SKM-1 treated with dmso at 0.1 percent for 144 hours (cell line): ENCODE measurements around the gene ATG7.
"Not testable (repeated sequence)": the region's sequence is repeated elsewhere in the genome, so short reads cannot be mapped to it uniquely, and the experiment has no call there.

Source experiments
- DNase-seq: peaks from one replicate; lab custom pipeline; 2025; ENCODE audit not compliant: unreplicated experiment; lab: John Stamatoyannopoulos, UW

ATG7 gene

GRCh38 chr3:11581237-11582190 lies 309.3 kb downstream of the ATG7 start:
- no peak for DNase-seq

- no peak for DNase-seq
Measured at GRCh38 chr3:11582191-11582968, 310.2 kb downstream of the ATG7 start.

DNA sequence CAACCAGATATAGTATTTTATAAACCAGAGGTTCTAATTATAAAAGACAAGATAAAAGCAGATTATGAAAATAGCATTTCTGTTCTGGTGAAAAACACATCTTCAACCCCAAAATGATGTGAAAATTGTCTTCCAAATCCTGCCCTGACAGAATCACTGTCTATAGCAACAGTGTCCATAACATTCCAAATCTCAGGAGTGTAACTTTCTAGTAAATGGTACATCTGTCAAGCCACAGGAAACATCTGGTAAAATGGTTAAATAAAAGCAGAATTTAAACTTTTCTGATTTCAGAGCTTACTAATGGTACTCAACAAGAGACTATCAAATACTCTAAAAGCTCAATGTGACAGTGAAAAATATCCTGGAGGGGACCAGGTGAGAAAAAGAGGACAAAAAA lies 311.0 kb downstream of the ATG7 start:
- DNase-seq: no peak

DNA sequence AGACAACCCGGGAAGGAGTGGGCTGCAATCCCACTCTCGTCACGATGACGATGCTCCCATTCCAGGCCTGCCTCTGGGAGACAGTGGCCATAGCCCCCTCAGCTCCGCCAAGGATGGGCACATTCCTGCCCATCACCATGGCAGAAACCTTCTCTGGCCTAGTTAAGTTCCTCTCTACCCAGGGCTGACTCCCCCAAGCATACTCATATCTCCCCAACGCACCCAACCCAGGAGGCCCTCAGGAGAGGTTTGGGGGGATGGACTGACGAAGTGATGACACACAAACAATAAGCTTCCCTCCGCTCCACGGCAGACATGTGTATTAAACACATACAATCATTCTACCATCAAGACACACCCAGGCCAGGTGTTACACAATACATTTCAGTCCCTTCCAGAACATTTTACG lies 311.4 kb downstream of the ATG7 start:
- no peak for DNase-seq

DNA sequence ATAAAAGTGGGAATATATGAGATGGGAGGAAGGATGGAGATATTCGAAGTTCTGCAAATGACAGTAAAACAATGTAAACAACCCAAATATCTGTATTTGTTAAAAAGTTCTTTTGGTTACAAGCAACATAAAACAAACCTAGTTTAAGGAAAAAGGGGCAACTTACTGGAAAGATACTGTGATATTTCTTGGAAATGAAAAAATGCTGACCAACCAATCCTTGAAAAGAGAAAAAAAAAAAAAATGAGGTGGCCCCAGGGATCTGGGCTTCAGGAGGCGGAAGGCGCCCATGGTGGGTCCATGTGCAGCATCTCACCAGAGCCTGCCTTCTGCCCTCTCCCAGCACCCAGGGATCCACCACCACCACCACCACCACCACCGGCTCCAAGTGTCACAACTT lies 312.4 kb downstream of the ATG7 start:
- DNase-seq: no peak

DNA sequence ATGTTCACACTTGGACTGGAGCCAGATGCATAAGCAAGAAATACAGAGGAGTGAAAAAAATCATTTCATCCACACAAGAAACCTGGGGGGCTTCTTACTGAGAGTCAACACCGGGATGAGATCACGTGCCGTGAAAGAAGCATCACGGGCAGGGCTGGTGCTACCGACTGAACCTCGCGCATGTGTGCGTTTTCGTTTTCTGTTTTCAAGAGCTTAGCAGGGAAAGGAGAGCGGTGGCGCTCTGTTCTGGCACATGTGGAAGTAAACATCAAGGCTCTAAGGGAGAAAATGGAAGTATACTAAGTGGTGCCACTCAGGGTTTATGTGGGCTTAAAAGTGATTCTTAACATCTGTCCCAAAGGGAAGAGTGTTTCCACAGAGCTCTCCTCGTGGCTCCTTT lies 315.6 kb downstream of the ATG7 start:
- DNase-seq: no peak

DNA sequence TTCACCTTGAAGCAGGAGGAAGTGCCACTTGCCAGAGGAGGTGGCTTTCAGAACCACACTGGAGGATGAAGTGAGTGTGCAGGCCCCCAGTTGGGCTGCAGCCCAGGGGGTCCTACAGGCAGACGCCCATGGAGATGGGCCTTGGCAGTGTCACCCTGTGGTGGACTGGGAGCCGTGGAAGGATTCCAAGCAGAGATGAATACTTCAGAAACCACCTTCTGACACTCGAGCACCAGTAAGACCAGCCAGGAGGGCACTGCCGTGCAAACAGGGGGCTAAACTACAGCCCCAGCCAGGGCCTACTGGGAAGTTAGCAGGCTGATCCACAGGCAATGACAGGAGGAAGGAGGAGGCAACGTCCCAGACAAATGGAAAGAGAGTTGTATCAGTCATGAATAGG lies 316.1 kb downstream of the ATG7 start:
- no peak for DNase-seq

DNA sequence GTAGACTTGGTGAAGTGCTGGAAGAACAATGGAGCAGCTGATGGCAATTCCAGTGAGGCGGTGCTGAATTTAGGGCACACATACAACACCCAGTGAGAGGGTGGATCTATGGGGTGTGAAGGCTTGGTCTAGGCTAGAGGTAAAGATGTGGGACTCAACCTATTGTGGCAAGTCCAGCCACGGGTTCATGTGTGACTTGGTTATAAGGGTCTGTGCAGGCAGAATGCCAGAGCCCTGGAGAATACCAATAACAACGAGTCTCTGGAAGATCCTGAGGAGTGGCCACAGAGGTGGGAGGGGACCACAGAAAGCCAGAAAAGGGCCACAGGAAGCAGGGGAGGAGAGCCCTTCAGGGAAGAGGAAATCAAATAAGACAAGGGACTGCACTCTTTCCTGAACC lies 316.6 kb downstream of the ATG7 start:
- no peak for DNase-seq

DNA sequence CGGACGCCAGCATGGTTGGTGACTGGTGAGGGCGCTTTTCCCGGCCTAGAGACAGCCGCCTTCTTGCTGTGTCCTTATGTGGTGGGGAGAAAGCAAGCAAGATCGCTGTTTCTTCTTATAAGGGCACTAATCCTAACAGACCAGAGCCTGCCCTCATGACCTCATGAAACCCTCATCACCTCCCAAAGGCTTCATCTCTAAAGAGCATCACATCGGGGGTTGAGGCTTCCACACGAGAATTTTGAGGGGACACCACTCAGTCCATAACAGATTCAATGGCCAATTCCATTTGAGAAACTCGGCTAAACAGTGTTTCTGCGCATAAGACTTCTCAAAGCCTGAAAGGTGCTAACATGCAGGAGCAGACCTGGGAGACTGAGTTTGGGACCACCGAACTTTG lies 317.5 kb downstream of the ATG7 start:
- no peak for DNase-seq

GRCh38 chr3:11591002-11591355 lies 318.8 kb downstream of the ATG7 start:
- DNase-seq: no peak

DNA sequence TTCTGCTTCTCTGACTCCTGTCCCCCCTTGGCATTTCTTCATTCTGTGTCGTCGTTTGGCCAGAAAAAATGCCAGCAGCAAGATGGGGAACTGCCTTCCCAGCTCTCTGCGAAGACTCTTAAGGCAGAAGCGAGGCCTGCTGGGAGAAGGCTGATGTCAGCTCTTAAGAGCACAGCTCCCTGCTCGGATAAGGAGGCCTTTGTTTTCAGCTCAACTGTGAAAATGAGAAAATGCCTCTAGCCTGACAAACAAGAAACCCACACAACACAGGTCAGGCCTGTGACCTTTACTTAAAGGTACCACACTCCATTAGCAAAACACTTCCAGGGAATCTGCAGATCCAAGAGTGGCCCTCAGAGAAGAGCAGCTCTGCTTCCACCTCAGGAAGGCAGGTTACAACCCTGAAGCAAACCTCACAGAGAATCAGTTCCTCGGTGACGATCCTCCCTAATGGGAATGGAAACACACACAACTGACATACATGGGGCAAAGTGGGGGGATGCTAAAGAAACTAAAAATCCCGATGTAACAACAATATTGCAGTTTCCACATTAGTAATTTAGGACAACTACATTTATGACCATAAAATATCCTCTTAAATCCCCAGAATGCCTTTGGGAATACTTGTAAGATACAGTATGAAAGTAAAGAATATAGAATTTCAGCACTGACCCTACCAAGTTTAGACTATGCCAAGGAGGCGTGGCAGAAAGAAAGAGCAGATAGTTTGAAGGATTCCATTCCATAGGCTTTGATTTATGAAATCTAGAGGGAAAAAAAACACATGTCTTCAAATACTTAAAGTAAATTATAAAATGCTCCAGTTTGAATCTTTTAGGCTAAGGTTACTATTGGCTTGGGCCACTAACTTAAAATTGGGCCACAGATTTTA lies 319.4 kb downstream of the ATG7 start:
- DNase-seq: no peak

DNA sequence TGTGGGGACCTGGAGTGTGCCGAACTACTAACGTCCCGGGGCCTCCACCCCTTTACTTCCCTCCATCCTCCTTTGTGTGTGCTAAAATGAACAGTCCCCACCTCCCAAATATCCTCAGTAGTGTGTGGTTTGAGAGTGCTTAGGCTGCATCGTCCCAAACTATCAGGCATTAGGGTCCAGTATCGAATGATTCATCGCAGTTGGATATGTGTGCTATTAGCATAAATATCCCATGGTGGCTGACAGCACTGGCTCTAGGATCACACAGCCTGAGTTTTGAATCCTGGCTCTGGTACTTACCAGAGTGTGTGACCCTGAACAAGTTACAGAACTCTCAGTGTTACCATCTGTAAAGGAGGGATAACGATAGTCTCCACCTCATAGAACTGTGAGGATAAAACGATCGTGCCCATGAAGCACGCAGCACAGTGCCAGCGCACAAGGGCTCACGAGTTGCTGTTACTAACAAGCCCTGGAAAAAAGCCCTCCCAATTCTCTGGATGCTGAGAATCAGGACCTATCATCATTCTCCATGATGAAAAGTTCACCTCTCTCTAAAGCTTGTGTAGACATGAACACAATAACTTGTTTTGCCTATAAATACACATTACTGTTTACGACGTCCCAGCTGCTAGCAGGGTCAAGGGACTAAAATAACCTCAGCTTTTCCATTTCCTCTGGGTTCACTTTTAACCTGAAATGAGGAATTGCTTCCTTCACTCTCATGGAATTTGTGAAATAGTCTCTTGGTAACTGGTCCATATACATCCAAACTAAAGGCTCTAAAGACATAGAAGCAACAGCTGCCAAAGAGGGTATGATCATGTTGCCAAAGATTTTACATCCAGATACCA lies 320.5 kb downstream of the ATG7 start:
- DNase-seq: no peak

- DNase-seq: no peak
Measured at GRCh38 chr3:11593318-11594034, 321.3 kb downstream of the ATG7 start.

DNA sequence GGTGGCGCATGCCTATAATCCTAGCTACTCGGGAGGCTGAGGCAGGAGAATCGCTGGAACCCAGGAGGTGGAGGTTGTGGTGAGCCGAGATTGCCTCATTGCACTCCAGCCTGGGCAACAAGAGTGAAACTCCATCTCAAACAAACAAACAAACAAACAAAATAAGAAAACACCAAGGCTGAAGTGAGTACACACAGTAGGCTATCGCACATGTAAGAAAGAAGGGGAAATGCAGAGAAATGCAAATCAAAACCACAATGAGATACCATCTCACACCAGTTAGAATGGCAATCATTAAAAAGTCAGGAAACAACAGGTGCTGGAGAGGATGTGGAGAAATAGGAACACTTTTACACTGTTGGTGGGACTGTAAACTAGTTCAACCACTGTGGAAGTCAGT lies 322.8 kb downstream of the ATG7 start:
- not testable (repeated sequence) for DNase-seq

GRCh38 chr3:11596387-11596786 lies 324.2 kb downstream of the ATG7 start:
- no peak for DNase-seq

DNA sequence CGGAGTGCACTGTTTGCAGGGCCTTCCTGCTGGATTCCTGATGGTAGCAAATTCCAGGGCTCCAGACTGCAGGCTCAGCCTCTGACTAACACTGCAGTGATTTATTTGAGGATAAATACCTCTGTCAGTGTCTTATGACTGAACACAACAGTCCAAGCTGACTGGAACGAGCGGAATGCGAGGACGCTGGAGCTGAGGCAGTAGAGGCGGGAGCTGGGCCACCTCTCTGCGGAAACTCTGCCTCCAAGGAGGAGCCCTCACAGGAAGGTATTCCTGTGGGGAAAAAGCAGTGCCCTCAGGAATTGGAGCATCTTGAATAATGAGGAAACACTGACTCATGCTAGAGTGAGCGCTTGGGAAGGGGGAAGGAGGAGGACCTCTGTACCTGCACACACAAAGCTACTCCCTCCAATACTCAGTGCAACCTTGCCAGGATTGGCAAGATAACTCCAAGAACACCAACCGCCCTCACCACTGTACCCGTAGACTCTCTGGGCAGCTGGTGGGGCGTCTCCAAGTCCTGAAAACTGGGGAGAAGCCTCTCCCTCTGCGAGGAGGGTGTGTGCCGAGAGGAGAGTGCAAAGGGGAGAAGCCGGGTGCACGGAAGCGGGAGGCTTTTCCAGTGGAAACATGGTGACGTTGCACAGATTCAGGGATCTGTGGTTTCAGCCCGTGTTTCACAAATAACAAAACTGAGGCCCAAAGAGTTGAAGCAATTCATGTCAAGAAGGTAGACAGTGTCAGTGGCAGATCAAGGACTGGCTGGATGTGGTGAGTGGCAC lies 328.5 kb downstream of the ATG7 start:
- no peak for DNase-seq

DNA sequence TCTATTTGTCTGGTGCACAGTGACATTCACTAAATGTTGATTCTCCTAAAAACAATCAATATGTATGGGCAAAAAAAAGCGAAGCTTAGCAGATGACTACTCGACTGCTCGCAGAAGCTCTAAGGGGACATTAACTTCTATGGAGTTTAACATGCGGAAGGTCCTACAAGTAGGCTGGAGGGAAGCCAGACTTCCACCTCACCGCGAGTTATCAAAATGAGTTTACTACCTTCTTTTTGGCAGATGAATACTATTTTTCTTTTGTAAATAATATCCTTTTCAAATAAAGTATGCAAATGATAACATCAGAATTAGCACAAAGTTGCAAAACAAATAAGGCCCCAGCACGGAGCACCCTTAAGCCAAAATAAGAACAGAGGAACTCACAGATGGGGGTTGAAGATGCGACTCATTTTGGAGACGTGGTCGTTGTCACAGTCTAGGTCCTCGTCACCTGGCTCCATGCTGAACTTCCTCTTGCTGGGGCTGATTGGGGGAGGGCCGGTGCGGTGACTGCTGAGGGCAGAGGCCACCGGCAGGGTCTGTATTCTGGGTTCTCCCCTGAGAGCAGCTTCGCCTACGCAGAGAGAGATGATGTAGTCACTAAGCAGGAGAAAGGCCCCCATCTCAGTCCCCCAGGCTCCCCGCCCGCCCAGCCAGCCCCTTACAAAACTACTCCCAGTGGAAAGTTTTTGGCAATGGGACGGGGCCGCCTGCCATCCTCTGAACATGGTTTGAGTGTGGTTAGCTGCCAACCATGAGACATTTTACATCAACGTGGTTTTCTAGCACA lies 329.4 kb downstream of the ATG7 start:
- no peak for DNase-seq

GRCh38 chr3:11602239-11602840 lies 330.1 kb downstream of the ATG7 start:
- no peak for DNase-seq
